ENCODE measurements around the gene IGF2.
"Not testable (repeated sequence)": the region's sequence is repeated elsewhere in the genome, so short reads cannot be mapped to it uniquely, and the experiment has no call there.

The IGF2 gene, protein sequence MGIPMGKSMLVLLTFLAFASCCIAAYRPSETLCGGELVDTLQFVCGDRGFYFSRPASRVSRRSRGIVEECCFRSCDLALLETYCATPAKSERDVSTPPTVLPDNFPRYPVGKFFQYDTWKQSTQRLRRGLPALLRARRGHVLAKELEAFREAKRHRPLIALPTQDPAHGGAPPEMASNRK

DNA sequence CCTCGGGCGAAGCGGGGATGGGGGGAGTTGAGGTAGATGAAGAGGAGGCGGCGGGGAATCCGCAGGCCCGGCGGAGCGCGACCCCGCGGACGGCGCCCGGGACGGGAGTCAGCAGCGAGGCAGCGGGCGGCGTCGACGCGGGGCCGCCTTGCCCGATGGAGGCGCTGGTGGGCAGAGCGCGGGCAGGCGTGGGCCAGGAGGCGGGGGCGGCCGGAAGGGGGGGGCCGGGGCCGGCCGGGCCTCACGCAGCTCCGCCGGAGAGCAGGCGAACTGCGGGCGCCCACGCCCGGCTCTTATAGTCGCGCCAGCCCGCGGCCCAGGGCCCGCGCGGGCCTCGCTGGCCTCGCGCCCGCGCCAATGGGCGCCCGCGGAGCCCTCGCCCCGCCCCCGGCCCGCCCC, at the start of gene IGF2:
Gene IGF2 (minus strand): TSS at position 267 of the 399 bp plus-strand sequence. CDS start 3,866 bp downstream, outside the sequence.
- no peak for DNase-seq

DNA sequence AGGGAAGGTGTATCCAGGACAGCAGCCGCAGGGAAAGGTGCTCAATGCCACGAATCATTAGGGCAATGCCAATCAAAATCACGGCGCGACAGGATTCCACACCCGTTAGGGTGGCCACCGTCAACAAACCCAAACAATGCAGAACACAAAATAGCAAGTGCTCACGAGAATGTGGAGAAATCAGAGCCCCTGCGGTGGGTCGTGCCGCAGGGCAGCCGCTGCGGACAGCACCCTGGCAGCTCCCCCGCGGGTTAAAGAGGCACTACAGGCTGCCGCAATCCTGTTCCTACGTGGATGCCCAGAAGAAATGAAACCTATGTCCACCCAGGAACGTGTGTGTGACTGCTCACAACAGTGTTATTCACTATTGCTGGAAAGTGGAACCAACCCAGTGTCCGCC, 49.6 kb upstream of the IGF2 start:
- no peak for DNase-seq

DNA sequence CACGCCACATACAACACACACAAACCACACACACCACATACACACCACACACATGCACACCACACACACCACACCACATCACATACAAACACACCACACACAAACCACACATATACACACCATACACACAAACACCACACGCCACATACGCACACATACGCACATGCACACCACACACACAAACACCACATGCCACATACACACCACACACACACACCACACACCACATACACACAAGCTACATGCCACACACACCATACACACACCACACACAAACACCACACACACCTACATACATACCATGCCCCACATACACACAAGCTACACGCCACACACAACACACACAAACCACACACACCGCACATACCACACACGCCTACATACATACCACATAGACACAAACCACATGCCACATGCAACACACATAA, 48.1 kb upstream of the IGF2 start:
- DNase-seq = no peak

DNA sequence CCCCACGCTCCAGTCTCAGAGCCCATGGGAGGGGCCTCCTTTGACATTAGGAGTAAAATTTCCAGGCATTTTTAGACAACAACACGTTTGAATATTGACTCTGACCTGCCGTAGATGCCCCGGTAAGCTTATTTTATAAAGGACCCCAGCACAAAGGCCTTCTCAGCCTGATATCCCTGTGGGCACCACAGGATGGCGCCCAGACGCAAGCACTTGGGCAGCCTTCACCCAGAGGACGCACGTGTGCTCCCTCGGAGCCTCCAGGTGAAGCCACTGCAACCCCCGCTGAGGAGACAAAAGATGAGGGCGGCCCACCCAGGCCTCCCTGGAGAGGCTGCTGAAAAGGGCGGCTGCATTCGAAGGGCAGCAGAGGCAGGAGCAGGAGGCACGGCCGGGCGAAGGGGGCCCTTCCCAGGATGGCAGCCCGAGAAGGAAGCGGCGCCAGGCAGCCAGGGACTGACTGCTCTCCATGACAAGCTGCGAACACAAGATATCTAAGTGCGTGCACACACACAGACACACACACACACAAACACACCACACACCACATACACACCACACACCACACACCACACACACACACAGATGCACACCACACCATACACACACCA, 47.6 kb upstream of the IGF2 start:
- no peak for DNase-seq

DNA sequence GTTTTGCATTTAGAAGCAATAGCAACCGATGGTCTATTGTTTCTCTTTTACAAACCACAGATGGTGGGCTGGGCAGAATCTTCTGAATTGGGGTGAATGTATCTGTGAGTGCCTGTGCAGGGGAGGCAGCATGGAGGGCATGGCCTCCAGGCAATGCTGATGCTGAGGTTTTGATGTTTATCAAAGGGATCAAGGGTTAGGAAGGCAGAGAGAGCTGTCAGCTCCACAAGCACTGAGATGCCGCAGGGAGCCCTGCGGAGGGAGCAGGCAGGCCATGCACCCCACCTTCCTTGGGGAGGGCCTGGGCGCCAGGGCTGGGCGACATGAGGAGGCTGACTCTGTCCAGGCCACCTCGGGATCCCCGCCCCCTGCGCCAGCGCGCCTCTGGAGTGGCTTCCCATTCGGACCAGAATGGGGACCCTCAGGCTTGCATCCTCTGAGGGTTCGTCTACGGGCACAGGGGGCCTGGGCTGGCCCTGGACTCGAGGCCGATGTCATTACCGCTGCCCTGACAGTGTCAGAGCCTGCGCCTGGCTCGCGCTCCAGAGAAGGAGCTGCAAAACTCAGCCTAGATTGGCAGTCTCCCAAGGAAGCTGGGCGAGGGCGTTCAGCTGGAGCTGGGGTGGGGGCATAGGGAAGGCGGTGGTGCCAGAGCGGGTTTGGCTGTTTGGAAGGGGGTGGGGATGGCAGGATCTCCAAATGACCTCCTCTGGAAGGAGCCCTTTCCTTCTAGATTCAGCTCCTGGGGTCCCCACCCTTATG, 46.3 kb upstream of the IGF2 start:
- DNase-seq = no peak

DNA sequence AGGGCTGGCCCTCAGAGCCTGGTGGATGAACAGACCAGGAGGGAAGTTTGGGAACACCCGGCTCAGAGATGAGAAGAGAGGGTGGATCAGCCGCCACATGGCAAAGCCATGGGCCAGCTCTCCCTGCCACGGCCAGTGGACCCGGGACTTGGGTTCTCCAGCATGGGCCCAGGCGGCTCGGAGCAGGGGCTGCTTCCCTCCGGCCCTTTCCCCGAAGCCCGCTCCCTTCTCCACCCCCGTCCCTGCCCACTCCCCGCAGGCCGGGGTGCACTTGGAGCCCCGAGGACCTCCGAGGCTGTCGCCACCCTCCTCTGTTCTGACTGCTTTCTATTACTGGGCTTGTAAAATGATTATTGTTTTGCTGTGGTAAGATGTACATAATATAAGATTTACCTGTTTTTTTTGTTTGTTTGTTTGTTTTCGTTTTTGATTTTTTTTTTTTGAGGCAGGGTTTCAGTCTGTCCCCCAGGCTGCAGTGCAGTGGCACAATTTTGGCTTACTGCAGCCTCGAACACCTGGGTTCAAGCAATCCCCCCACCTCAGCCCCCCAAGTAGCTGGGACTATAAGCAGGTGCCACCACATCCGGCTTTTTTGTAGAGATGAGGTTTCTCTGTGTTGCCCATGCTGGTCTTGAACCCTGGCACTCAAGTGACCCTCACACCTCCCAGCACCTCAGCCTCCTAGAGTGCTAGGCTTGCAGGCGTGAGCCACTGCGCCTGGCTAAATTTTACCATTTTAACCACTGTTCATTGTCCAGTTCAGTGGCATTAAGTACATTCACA, 43.7 kb upstream of the IGF2 start:
- no peak for DNase-seq

DNA sequence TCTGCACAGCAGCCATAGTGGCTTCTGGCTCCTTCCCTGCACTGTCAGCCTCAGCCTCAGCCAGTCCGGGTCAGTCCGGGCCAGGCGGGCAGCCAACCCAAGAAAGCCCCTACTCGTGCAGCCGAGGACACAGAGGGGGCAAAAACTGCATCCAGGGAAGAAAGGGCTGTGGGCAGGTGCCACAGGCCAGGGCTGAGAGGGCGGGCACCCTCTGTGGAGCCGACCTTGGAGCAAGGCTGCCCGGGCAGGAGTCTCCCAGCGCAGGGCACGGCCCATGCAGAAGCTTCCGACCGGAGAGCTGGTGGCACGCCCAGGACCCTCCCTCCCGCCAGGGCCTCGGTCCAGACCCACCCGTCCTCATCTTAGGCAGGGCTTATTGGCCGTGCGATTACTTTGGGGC, 42.9 kb upstream of the IGF2 start:
- DNase-seq = no peak

DNA sequence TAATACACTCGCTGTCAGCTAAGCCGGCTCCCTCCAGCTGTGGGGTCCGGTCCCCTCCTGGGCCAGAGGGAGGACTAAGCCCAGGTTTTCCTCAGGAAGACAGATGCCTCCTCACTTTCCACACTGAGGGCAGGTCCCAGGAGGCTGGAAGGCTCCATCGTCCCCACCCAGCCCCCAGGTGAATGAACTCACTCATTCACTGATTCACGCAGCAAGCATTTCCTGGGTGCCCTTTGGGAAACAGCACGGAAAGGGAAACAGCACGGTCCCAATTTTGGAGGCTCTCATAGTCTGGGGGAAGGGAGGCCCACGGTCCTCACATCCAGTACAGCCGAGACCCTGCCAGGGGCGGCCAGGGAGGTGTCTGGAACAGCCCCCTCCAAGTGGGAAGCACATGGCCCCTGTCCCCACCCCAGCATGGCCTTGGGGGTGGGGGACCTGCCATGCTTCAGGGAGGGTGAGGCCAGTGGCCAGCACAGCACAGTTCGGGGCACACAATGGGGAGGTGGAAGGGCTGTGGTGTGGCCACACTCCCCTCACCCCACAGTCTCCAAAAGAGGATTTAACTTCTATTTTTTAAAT, 41.7 kb upstream of the IGF2 start:
- no peak for DNase-seq

DNA sequence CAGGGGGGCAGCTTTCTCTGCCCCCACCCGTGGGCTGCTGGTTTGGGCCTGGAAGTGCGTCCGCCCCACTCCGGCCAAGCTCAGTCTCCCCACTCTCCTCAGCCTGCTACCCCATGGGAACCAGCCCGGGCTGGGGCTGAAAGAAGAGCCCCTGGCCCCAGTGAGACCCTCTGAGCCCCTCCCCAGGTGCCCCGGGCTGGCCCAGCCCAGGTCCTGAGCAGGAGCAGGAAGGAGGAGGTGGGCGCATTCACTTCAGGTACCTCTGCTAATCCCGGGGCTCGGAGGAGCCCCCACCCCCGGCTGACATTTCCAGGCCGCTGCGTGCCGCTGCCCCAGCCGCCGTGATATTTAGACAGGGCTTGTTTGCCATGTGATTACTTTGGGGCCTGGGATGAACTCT, 41.2 kb upstream of the IGF2 start:
- no peak for DNase-seq

DNA sequence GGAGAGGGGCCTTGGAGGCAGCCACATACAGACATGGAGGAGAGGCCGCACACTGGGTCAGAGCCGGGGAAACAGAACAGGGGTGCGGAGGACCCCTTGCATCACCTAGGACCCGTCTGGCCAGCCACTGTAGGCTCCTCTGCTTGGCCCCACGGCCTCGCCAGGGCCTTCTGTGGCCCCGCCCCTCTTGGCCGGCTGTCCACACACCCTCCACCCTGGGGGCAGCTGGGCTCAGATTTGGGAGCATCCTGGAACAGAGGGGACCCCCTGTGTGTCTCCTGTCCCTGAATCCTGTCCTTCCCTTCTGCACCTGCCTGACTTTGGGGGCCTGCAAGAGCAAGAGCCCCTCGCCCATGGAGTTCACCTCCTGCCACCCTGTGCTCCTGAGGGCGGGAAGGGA, 40.3 kb upstream of the IGF2 start:
- DNase-seq = no peak

DNA sequence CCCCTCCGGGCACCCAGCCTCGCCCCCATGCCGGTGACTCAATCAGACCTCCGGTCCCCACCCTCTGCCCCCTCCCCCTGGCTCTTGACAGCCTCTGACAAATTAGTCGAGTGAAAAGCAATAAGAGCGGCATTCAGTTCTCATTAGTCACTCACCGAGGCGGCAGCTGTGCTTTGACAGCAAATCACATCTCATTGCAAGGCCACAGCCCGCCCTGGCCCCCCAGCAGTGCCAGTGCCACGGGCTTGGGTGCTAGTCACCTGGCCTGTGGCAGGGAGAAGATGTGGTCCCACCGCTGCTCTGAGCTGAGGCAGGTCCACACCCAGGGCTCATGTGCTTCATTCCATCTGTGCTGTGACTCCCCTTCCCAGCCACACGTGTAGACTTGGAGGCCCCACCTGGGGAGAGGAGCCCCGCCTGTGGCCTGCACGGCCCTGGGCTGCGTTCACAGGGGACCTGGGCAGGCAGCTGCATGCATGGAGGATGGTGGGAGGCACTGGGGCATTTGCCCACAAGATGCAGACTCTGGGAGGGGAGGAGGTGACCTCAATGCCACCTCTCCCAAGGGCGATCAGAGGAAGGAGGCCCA, 39.8 kb upstream of the IGF2 start:
- DNase-seq = no peak

DNA sequence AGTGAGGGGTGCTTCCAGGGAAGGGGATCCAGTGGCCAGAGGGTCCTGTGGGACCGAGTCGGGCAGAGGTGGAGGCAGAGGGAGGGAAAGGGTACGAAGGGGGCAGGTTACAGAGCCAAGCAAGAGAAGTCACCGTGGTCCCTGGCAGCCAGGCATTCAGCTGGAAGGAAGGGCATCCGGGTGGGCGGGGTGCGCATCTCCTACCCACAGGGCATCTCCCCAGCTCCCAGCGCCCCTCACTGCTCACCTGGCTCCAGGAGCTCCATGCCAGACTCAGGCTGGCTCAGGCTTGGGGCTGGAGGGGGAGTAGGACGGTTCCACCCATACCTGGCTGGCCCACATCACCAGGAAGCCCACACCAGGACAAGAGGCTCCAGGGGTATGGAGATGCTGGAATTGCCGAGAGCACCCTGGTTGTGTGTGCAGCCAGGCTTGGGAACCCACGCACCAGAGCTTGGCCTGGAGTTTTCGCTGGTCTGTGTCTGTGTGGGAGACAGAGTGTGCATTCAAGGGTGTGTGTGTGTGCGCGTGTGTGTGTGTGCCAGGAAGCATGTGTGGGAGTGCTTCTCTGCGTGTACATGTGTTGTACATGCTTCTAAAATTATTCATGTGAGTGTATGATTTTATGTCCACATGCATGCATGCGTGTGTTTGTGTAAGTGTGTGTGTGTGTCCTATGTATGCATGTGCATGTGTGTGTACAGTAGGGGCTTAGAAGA, 39.0 kb upstream of the IGF2 start:
- not testable (repeated sequence) for DNase-seq

DNA sequence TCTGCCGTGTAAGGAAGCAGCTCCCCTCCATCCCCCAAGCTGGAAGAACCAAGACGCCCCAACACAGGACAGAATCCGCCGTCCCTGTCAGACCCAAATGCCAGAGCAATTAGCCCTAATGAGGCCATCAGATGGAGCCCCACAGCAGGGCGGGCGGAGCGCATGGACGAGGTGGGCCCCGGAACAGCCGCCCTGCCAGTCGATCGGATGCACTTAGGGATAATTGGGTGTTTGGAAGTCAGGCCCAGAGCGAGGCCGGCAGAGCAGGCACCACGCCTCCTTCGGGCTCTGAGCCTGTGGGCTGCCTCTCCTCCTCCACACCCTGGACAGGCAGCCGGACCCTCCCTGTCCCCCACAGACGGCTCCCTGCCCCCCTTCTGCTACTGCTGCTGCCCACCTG, 37.9 kb upstream of the IGF2 start:
- DNase-seq = no peak

DNA sequence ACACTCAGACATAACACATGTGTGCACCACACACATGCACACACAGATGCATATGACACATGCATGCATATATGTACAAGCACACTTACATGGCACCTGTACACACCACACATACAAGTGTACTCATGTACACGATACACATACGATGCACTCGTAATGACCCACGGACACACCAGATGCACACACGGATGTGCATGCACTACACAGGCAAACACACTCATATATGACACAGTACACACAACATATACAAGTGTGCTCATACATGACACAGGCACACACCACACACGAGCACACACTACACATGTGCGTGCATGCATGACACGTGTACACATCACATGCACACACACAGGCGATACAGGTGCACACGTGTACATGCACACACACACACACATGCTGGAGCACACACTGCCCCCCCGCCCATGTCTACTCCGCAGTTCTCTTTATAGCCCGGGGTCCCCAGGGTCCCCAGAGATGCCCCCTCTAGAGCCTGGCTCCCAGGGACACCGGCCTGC, 37.3 kb upstream of the IGF2 start:
- DNase-seq = no peak

DNA sequence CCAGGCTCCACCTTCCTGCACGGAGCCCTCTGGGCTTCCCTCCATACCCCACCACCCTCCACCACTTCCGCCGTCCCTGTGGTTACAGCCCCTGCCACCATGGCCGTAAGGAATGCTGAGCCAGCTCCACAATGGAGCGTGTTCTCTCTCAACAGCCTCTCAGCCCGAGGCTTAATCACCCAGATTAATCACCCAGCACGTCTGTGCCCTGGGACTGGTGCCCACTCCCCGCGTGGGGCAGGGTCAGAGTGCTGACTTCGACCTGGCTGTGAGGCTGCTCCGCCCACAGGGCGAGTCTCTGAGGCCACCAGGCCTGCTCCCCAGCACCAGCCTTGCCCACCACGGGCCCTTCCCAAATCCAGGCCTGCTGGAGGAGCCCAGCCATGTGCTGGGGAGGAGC, 36.5 kb upstream of the IGF2 start:
- no peak for DNase-seq

DNA sequence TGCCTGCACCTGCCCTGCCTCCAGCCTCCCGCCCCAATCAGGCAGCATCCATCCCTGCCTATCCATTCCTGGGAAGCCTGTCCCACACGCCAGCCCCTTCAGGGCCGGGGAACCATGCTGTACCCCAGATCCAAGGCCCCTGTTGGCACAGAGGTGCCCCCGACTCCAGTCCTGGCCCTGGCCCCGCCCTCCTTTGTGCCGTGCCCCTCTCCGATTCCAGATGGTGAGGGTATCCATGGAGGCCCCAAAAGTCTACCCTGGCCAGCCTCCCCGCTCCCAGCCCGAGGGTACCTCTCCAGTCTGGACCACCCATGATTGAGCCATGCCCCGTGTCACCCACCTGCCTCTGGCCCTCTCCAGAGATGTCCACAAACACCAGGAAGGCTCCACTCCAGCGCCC, 35.2 kb upstream of the IGF2 start:
- no peak for DNase-seq

DNA sequence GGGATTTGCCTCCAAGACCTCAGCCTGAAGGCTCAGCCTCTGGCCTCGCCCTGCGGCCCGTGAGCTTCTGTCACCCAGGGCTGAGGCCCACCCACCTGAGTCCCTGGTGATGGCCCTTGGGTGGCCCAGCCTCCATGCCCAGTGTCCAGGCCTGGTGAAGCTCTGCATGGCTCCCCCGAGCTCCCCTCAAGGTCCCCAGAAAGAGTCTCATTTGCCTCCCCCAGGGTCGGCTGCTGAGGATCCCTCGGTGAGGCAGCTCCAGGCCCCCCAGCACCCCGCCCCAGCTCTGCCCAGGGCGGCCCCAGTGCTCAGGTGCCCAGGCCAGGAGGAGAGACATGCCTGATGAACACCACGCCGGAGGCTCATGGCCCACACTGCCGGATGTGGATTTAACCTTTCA, 34.6 kb upstream of the IGF2 start:
- DNase-seq = no peak

DNA sequence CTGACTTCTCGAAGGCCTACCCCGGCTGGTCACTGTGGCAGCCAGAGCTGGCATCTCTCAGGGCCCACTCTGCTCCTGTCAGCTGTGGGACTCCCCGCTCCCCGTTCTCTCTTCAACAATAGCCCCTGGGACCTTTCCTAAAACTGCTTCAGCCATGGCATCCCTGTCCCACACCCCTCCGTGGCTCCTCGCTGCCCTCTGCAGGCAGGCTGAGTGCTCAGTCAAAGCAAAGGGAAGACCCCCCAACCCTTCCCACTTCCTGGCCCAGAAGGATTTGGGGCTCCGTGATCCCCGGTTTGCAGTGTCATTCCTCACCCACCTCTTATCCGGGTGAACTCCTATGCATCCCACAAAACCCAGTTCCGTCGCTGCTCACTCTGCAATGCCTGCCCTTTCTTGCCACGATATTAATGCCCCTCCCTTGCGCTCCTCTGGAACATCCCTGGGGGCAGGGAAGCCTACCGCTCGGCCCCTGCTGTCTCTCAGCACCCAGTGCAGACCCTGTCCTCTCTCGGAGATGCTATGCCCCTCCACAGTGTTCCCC, 34.0 kb upstream of the IGF2 start:
- no peak for DNase-seq

DNA sequence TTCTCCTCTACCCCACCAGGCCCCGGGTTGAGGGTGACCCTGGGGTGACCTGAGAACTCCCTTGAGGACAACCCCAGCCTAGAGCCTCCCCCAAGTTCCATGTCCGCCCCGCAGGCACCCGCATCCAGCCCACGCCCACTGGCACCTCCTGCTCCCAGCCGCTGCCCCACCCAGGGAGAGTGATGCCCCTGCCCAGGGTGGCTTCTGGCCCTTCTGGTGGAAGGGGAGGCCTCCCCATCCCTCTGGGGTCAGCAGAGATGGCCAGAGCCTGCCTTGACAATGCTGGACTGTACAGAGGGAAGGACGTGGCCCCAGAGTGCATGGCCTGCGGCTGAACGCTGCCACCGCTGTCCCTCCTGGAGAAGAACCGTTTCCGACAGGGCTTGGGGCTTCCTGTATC, 33.5 kb upstream of the IGF2 start:
- DNase-seq = no peak

DNA sequence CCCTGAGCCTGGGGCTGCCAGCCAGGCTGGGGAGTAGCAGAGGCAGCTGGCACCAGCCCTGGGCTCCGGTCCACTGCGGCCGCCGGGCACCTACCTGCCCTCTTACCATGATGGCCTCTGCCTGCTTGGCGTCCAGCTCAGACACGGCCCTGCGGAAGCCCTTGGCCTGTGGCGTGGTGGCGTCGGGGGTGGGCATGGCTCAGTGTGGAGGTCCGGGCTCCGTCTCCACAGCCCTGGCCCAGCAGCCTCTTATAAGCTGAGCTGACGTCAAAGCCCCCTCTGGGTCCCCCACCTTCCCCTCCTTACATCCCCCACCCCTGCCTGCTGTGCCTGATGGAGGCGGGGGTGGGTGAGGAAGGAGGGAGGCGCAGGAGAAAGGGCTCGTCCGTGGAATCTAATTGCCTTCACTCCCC, 32.4 kb upstream of the IGF2 start, which contains the start of gene TH:
Gene TH (minus strand): TSS at position 225 of the 413 bp plus-strand sequence. CDS start 29 bp downstream, at position 196.
- no peak for DNase-seq
